UCSD-AML1 (cell line): ENCODE measurements around the gene NPNT.
"Not testable (repeated sequence)": the region's sequence is repeated elsewhere in the genome, so short reads cannot be mapped to it uniquely, and the experiment has no call there.

ENCODE experiments used
- DNase-seq: peaks from one replicate; lab custom pipeline; 2025; ENCODE audit not compliant: unreplicated experiment; lab: John Stamatoyannopoulos, UW

The NPNT gene

GRCh38 chr4:105894660-105895582, at the start of gene NPNT:
Gene NPNT (plus strand): TSS chr4:105895471. CDS start chr4:105895653, 182 bp downstream.
- DNase-seq, result no peak

- no peak for DNase-seq
Observed at GRCh38 chr4:105845559-105845958, 49.7 kb upstream of the NPNT start.

- not testable (repeated sequence) for DNase-seq
Observed at GRCh38 chr4:105848359-105848758, 46.9 kb upstream of the NPNT start.

- DNase-seq, result no peak
Observed at GRCh38 chr4:105851196-105851595, 44.1 kb upstream of the NPNT start.

GRCh38 chr4:105852230-105852629, 43.0 kb upstream of the NPNT start:
- DNase-seq, result not testable (repeated sequence)

GRCh38 chr4:105858466-105859040, 36.7 kb upstream of the NPNT start:
- no peak for DNase-seq

- no peak for DNase-seq
Observed at GRCh38 chr4:105859233-105859632, 36.0 kb upstream of the NPNT start.

GRCh38 chr4:105870963-105871362, 24.3 kb upstream of the NPNT start:
- no peak for DNase-seq

GRCh38 chr4:105871997-105872396, 23.3 kb upstream of the NPNT start:
- DNase-seq, result no peak

- no peak for DNase-seq
Observed at GRCh38 chr4:105875233-105875632, 20.0 kb upstream of the NPNT start.

GRCh38 chr4:105878668-105879067, 16.6 kb upstream of the NPNT start:
- no peak for DNase-seq

GRCh38 chr4:105887508-105887907, 7.8 kb upstream of the NPNT start:
- no peak for DNase-seq

- no peak for DNase-seq
Observed at GRCh38 chr4:105895583-105896460, 551 bp downstream of the NPNT start.

- no peak for DNase-seq
Observed at GRCh38 chr4:105896461-105896942, 1.2 kb downstream of the NPNT start.

- no peak for DNase-seq
Observed at GRCh38 chr4:105896984-105897775, 1.9 kb downstream of the NPNT start.

- DNase-seq, result no peak
Observed at GRCh38 chr4:105900541-105900940, 5.3 kb downstream of the NPNT start.

- DNase-seq, result no peak
Observed at GRCh38 chr4:105902550-105903262, 7.4 kb downstream of the NPNT start.

GRCh38 chr4:105909787-105910281, 14.6 kb downstream of the NPNT start:
- DNase-seq, result no peak

- DNase-seq, result no peak
Observed at GRCh38 chr4:105911426-105911825, 16.2 kb downstream of the NPNT start.

GRCh38 chr4:105912633-105913032, 17.4 kb downstream of the NPNT start:
- no peak for DNase-seq
